ENCODE results near the gene FLII. TPM values are rescaled to one million over a fixed set of nuclear protein-coding genes. Genes with fewer than 3 reads are reported as not detected.

FLII gene
- total RNA-seq, 1 experiment from 2014 or later = 298 TPM

GRCh38 chr17:18233803-18234518, 24.6 kb downstream of the FLII start:
- no peaks in the 10 kb centered on the region for H4K20me1 ChIP-seq (ENCODE audit: control insufficient read depth, insufficient read depth, insufficient read length)
- H3K9ac ChIP-seq (ENCODE audit: extremely low read depth, insufficient read length, low read length) = no peak overlapping the region
- H3K79me2 ChIP-seq (ENCODE audit: insufficient read depth, low read length) = peaks cover 7% of the 10 kb centered on the region; the same call in 1 of the 2 replicates
- H2BK120ac ChIP-seq (ENCODE audit: low read depth, low read length, poor library complexity, severe bottlenecking) = no peak overlapping the region
- no peak overlapping the region for H2BK5ac ChIP-seq (ENCODE audit: insufficient read length, low read length)
- H3K4me3 Mint-ChIP-seq = no peak overlapping the region
- no peak overlapping the region for H4K5ac ChIP-seq (ENCODE audit: insufficient read length, low read depth, low read length)
- peaks cover 16 to 52% (median 52%) of the 10 kb centered on the region in 3 experiments for H3K36me3 Mint-ChIP-seq (ENCODE audit: insufficient read depth in 1 of 3, low read depth in 3 of 3)
- no peaks in the 10 kb centered on the region for H3K27me3 Mint-ChIP-seq (ENCODE audit: low read depth)
- no peaks in the 10 kb centered on the region for H3K9me3 Mint-ChIP-seq
- no peak for DNase-seq
- H2BK12ac ChIP-seq (ENCODE audit: insufficient read length, low read depth, low read length) = no peak overlapping the region
- H3K56ac ChIP-seq (ENCODE audit: insufficient read length, low read depth, low read length) = no peak overlapping the region
- no peak overlapping the region for H3K27ac ChIP-seq (ENCODE audit: insufficient read length, low read depth, low read length)
- no peak overlapping the region for H3K23ac ChIP-seq (ENCODE audit: insufficient read length, low read depth, low read length)
- peaks cover 3 to 8% of the 10 kb centered on the region in 2 experiments; a peak in 3 of 4 replicates for H3K4me1 Mint-ChIP-seq
- H2AFZ ChIP-seq (ENCODE audit: low read length) = no peak overlapping the region
- no peak overlapping the region for H3K14ac ChIP-seq (ENCODE audit: insufficient read depth, low read length)
- H3K9me3 ChIP-seq (ENCODE audit: control insufficient read depth, low read depth, low read length) = no peaks in the 10 kb centered on the region
- no peak overlapping the region for H3T11ph ChIP-seq (ENCODE audit: low read length)
- no peak overlapping the region for H2AK5ac ChIP-seq (ENCODE audit: insufficient read length, low read length)
- WGBS (ENCODE audit: extremely low coverage, insufficient read length, low lambda C conversion rate) = no CpG with 5 or more reads among the region's 22 CpGs
- no peak overlapping the region for H3K4ac ChIP-seq (ENCODE audit: low read depth, low read length)
- TF ChIP-seq CTCF (conservative IDR thresholded peaks at IDR 0.05) = no peak
- no peak overlapping the region for H2BK15ac ChIP-seq (ENCODE audit: low read depth, low read length)
- H3K79me1 ChIP-seq (ENCODE audit: insufficient read depth, low read depth, low read length, poor library complexity, severe bottlenecking) = no peaks in the 10 kb centered on the region
- no peaks in the 10 kb centered on the region for H3K23me2 ChIP-seq (ENCODE audit: insufficient read length, low read depth, low read length, poor library complexity, severe bottlenecking)
- H3K27me3 ChIP-seq (ENCODE audit: insufficient read depth, low read length) = no peaks in the 10 kb centered on the region
- no peak overlapping the region for H2BK20ac ChIP-seq (ENCODE audit: low read depth, low read length, poor library complexity, severe bottlenecking)
- no peak overlapping the region for H3K18ac ChIP-seq (ENCODE audit: insufficient read length, low read depth, low read length)
- H3K4me1 ChIP-seq (ENCODE audit: insufficient read depth, low read length) = no peaks in the 10 kb centered on the region
- H3K4me2 ChIP-seq (ENCODE audit: insufficient read depth, insufficient read length, low read length) = no peak overlapping the region
- no peak overlapping the region; a peak in 2 of 7 replicates for H3K27ac Mint-ChIP-seq
- no peak overlapping the region for H4K8ac ChIP-seq (replicated peaks; ENCODE audit: insufficient read length, low read depth, low read length)
- no peak overlapping the region for H4K91ac ChIP-seq (ENCODE audit: insufficient read length, low read depth, low read length)
